Activated effector memory CD4-positive, alpha-beta T cell treated with anti-CD3 and anti-CD28 coated beads, Interleukin-2, amount 50 U/mL, for 16 hours (primary cell): Measurements from ENCODE around the gene SPEN.
A peak's percentile ranks its signal among the peaks of the same experiment; 100 is the strongest.
"Not testable (repeated sequence)": the region's sequence is repeated elsewhere in the genome, so short reads cannot be mapped to it uniquely, and the experiment has no call there.

ENCODE experiments used
- DNase-seq: peaks from one replicate; pipeline ENCODE4 v3.0.0-alpha.2; 2020

Gene SPEN

DNA sequence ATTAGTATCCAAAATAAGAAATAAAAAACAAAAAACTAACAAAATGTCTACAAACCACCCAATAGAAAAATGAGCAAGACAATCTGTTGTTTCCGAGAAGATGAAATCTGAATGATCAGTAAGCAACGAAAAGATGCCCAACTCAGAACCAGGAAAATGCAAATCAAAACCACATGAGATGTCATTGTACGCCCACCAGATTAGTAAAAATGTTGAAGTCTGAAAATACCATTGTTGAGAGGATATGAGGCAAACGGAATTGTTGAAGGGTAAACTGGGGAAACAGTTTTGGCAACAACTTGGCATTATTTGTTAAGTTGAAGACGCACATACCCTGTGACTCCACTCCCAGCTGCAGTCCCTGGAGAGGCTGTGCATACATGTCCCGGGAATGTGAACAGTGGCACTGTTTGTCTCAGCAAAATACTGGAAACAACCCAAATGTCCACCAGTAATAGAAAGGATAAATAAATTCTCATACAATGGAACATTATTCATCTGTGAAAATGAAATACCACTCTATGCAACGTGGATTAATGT lies 117.8 kb downstream of the SPEN start:
- DNase-seq: peak; percentile 66

DNA sequence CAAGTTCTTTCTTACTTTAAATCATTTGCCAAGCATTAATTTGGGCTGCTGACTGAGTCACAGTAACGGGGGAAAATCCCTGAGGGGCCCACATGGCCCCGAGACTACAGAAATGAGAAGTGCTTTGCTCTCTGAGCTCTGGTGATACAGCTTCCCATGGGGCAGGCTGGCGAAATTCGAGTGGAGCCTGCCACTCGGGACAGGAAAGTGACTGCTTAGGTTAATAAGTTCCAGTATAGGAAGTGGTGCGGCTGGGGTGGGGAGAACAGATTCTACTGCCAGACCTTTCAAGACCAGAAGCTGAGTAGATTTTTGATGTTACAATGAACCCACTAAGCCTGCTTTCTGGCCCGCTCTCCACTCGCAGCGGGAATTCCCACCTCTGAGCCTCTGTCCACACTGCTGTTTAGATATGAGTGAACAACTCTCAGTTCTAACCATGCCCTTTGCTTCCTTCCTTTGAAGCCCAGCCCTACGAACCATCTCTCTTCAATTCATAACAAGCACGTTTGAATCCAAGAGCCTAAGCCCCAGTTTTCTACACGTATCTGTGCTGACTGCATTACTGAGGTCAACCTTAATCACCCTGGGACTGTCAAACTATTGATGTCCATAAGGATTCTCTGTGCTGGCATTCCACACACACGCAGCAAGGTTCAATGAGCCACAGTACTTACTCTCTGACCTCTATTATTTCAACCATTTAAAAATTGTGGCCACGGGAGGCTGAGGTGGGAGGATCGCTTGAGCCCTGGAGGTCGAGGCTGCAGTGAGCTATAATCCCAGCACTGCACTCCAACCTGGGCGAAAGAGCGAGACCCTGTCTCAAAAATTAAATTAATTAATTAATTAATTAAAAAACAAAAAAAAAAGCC lies 118.8 kb downstream of the SPEN start:
- peak; percentile 92 for DNase-seq

DNA sequence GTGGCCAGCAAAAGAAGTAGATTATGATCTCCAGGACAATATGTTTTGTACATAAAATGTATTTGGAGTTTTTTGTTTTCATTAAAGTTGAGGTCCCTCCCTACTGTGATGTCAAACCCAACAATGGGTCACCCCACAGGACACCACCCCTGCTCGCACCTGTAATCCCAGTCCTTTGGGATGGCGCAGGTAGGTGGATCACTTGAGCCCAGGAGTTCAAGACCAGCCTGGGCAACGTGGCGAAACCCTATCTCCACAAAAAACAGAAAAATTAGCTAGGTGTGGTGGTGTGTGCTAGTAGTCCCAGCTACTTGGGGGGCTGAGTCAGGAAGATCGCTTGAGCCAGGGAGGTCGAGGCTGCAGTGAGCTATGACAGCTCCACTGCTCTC lies 119.4 kb downstream of the SPEN start:
- peak; percentile 31 for DNase-seq

DNA sequence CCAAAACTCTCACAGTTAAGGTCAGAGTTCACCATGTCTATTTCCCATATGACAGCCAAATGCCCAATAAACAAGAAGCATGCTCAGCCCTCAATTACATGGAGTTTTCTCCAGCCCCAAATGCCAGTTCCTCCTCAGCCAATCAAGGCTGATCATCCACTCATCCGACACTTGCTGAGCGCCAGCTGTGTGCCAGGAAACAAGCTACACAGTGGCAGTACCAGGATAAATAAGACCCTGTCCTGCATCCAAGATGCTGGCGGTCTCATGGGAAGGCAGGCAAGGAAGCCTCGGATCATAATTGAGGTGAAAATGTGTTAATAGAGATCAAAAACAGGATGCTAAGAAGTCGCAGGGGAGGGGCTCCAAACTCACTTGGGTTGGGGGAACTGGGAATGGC lies 120.7 kb downstream of the SPEN start:
- DNase-seq: peak; percentile 33

DNA sequence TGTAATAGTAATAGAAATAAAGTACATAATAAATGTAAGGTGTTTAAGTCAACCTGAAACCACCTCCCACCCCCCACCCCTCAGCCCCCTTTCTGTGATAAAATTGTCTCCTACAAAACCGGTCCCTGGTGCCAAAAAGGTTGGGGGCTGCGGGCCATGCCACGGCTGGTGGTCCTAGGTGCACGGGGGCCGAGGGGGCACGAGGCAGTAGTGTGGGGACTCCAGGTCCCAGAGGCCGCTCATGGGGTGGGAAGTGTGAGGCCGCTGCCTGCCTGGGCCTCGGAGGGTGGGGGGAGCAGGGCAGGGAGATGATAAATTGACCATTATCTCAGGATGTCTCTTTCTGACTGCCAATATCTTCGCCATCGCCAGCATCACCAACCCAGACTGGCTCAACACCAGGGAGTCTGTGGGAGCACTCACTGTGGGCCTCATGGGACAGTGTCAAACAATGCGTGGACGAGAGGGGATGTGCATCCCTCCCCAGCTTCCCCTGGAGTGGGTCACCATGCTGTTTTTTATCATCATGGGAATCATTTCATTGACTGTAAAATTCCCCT lies 121.9 kb downstream of the SPEN start:
- peak; percentile 60 for DNase-seq

DNA sequence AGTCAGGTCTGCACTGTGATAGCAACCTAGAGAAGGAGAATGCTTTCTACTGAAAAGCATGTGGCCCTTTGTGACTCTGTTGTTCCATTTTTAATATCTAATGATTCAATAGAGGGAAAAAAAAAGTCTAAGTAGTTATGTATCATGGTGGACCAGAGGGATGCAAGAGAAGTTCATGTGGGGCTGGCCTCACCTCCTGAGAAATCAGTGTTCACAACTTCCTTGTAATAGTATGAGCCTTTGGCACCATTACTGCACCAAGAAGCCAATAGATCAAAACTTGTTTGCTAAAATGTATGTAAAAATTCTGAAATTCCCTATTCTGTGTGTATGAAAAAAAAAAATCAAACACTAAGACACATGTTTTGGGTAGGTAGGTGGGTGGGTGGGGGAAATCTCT lies 123.4 kb downstream of the SPEN start:
- peak; percentile 4 for DNase-seq

DNA sequence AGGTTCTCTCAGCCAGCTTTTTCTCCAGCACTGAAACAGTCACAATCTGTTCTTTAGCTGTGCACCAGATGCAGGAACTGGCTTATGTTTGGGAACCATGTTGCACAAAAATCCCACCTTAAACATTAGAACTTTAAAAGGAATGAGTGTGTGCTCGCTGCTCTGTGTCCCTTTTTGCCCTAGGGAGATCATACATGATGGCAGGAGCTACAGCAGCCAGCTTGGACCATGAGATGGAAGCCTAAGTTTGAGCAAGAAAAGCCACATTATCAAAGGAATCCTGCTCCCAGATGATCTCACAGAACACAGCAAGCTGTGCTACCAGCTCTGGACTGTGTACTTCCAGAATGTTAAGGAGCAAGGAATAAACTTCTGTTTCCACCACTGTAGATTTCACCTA lies 124.9 kb downstream of the SPEN start:
- peak; percentile 17 for DNase-seq

DNA sequence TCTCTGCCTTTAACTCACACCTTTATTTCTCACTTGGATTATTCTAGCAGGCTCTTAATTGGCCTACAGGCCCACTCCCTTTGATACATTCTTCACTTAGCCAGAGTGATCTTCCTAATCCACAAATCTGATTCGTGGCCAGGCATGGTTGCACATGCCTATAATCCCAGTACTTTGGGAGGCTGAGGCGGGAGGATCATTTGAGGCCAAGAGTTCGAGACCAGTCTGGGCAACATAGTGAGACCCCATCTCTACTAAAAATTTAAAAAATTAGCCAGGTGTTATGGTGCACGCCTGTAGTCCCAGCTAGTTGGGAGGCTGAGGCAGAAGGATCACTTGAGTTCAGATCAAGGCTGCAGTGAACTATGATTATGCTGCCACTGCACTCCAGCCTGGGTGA lies 126.3 kb downstream of the SPEN start:
- DNase-seq: peak; percentile 19

DNA sequence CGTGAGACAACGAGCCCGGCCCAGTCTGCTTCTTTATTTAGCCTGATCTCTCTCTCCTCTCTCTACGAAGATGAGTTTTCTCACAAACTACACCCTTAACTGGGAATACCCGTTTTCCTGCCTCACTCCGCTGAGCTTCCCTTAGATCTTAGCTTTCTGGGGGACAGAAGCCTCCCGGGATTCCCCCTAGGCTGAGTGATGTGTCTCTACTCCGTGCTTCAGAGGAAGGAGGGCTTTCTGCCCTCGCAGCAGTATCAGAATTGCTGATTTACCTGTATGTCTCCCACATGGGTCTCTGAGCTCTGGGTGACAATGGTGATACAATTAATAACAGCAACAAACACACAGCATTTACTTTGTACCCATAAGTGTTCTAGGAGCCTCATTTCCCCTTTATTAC lies 127.3 kb downstream of the SPEN start:
- DNase-seq: peak; percentile 71

DNA sequence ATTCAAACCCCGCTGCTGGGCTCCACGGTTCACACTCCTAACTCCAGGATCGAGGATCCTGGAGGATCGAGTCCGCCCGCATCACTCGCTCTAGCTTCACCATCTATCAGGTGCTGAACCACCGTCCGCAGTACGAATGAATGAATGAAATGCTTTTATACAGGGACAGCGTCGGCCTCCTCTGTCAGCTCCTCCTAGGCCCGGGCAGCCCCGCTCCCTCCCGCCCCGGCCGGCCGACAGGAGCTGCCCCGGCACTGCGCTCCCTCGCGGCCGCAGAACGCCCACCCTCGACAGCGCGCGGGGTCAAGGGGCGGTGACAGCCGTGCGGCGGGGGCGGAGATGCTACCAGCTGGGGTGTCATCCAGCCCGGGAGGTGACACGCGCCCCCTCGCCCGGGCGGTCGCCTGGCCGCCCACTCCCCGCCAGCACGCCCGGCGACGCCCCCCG lies 127.9 kb downstream of the SPEN start:
- peak; percentile 93 for DNase-seq

DNA sequence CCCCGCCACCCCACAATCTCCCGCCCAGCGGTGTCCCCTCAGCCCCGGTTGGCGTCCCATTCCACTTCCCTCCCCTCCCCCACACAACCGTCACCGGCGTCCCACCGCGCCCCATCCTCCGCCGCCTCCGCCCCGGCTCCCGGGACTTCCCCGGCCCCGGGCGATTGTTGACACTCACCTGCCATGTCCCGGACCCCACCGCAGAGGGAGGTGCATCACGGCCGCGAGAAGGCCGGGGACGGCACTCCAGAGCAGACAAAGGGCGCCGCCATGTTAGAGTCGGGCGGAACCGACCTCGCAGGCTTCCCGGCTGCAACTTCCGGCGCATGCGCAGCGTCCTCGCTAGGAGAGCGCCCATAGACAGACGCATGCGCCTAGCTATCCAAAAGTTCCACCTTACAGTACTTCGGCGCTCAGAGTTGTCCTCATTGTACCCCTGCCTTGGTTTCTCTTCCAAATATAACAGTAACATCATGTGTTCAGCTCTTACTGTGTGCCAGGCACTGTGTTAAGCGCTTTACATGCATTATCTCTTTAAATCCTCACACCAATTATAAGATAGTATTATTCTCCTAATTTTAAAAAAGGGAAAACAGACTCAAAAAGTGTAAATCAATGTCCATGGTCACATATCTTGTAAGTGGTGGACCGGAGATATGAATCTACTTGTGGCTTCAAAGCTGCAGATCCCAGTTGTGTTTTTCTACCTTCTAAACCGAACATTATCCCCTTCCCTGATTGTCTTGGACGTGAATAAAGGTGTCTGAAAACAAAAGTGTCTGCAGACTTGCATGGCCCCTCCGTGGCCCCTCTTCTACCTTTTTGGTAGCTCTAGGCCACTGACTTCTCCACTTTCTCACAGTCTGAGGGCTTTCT lies 128.5 kb downstream of the SPEN start, which contains the start of gene ZBTB17:
Gene ZBTB17 (minus strand): TSS at position 297 of the 876 bp plus-strand sequence. CDS start 27,606 bp downstream, outside the sequence.
- DNase-seq: peak; percentile 99

DNA sequence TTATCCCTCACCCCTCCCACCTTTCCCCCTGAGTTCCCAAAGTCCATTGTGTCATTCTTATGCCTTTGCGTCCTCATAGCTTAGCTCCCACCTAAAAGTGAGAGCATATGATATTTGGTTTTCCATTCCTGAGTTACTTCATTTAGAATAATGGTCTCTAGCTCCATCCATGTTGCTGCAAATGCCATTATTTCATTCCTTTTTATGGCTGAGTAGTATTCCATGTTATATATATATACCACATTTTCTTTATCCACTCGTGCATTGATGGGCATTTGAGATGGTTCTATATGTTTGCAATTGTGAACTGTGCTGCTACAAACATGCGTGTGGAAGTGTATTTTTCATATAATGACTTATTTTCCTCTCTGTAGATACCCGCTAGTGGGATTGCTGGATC lies 130.4 kb downstream of the SPEN start:
- DNase-seq: not testable (repeated sequence)

DNA sequence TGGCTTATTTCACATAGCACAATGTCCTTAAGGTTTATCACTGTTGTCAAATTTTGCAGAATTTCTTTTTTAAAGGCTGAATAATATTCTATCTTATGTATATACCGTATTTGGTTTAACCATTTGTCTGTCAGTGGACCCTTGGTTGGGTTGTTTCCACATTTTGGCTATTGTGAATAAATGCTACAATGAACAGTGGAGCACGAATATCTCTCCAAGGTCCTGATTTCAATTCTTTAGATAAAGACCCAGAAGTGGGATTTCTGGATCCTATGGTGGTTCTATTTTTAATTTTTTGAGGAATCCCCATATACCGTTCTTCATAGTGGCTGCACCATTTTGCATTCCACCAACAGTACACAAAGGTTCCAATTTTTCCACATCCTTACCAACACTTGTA lies 134.2 kb downstream of the SPEN start:
- no peak for DNase-seq

DNA sequence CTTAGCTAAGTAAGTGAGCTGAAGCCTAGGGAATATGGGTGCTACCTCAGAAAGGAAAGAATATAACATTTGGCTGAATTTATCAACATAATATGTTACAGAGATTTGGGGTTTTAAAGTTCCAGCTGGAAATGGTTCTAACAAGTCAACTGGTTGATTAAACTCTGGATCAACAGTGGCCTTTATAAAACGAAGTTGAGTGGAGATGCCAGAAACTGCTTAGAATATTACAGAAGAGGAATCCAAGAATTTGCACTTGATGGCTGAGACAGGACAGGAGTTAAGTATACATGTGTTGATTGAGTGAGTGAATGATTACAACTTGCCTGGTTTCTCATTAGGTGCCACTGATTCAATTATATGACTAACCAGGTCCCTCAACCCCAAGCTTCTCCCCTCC lies 135.8 kb downstream of the SPEN start:
- no peak for DNase-seq

DNA sequence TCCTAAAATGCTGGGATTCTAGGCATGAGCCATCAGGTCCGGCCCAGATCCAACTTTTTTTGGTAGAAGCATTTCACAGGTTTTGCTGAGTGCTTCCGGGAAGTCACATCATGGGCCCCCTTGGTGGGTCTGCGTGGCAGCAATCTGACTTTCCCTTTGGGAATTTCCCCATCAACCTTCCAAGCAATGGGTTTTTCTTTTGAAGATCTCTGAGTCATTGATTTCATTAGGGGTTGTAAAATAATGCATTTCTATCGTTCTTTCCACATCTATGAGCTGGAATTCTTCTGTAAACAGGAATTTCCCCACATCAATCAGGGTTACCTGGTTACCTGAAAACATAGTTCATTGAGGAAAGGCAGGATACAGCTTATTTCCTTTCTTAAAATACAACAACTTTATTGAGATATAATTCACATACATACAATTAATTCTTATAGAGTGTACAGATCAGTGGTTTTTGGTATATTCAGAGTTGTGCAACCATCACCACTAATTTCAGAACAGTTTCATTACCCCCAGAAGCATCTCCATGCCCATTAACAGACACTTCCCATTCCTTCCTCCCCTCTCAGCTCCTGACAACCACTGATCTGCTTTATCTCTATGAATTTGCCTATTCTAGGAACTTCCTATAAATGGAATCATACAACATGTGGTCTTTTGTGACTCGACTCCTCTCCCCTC lies 138.2 kb downstream of the SPEN start:
- no peak for DNase-seq

DNA sequence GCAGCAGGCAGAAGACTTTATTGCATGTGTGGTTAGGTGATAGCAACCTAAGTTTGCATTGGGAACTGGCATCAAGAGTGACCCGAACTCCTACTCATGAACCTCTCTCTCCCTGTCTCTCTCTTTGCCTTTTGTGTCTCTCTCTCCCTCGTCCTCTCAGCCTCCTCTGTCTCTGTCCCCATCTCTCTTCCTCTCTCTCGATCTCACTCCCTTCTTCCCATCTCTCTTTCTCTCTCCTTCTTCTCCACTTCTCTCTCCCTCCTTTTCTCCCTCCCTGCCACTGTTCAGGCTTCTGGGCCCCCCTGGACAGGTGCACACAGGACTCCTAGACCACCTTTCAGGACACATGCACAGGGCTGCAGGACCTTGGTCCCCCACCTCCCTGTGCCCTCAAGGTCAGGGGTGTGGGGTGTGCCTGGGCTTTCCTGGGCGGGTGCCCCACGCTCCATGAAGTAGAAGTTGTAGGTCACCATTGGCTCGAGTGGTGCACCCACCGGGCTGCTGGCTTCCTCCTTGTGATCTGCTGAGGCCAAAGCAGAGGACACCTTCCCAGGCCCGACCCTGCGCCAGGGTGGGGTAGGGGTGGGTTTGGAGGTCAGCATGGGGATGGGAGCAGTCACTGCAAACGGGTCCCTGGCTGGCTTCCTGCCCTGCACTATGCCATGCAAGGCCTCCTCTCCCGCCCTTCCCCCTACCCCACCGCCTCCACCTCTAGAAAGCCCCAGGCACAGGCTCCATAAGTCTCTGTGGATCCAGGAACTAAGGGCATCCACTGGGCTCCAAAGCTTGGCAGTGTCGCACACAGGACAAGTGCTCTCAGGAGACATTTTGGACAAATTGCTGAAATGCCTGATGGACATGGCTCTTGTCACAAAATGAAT lies 141.6 kb downstream of the SPEN start:
- DNase-seq: no peak

DNA sequence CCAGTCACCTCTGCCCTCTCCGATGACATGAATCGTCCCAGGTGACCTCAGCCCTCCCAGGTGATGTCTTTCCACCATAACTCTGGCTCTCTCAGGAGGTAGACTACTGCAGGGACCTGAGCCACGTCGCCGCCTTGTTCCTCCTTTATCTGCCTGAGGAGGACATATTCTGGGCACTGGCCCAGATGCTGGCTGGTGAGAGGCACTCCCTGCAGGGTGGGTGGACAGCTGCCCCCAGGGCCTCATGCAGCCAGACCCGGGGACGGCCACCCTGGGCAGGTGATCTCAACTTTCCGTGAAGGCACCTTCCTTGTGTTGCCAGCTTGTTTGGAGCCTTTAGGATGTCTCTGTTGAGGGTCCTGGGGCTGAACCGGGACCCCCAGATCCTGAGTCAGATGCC lies 142.3 kb downstream of the SPEN start:
- no peak for DNase-seq
